GM10248 (cell line): ENCODE results near the gene ING3.

ENCODE experiments used
- CTCF ChIA-PET: fragments of 300-600 bp; sonication (Branson Sonifier 250); formaldehyde crosslinking; extraction: SDS; loops from one replicate; lab custom pipeline; 2021; ENCODE audit warnings: antibody characterized with exemption; lab: Yijun Ruan, JAX
- POLR2A ChIA-PET: fragments of 350-650 bp; sonication (Branson Sonifier 250); formaldehyde crosslinking; extraction: SDS; loops from one replicate; lab custom pipeline; 2020; ENCODE audit warnings: antibody characterized with exemption; lab: Yijun Ruan, JAX
- DNase-seq: peaks from one replicate; pipeline ENCODE4 v3.0.0; 2012; ENCODE audit errors: extremely low spot score
- TF ChIP-seq, protein P1 (sequence below): IDR thresholded peaks from 2 replicates; pipeline ENCODE4 v1.5.1; 2012; ENCODE audit warnings: mild to moderate bottlenecking, low read depth; ENCODE audit errors: extremely low read depth, missing control alignments, control extremely low read depth

Gene ING3

DNA sequence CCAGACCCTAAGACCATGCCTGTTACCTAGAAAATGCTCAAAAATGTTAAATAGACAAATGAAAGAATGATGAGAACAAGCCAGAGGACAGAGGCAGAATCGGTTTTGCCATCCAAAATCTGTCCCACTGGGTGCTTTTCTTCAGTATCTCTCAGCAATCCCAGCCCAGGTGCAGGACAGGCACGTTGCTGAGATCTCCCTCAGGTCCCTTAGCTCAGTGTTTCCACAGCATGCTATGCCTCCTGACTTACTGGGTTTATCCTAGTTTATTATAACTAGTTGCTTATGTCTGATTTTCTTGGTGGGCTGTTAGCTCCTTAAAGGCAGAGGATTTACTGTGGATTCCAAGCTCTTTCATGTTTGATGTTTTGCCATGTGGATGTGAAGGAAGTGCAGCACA lies 58.2 kb downstream of the ING3 start:
- POLR2A ChIA-PET = no interaction called here

DNA sequence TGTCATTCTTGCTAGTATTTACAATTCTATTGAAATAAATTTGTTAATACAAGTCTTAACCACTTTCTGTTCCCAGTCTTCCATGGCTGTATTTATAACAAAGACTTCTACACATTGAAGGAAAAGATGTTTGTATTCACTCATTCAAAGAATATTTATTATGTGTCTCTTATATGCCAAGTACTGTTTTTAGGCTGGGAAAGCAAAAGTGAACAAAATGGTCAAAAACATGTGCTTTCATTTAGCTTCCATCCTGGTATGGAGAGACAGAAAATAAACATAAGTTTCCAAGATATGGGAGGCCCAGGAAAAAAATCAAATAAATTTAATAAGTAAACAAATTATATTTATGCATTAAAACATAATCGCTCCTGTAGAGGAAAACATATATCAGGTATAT lies 60.8 kb downstream of the ING3 start:
- no peak for DNase-seq
- TF ChIP-seq, protein P1, sequence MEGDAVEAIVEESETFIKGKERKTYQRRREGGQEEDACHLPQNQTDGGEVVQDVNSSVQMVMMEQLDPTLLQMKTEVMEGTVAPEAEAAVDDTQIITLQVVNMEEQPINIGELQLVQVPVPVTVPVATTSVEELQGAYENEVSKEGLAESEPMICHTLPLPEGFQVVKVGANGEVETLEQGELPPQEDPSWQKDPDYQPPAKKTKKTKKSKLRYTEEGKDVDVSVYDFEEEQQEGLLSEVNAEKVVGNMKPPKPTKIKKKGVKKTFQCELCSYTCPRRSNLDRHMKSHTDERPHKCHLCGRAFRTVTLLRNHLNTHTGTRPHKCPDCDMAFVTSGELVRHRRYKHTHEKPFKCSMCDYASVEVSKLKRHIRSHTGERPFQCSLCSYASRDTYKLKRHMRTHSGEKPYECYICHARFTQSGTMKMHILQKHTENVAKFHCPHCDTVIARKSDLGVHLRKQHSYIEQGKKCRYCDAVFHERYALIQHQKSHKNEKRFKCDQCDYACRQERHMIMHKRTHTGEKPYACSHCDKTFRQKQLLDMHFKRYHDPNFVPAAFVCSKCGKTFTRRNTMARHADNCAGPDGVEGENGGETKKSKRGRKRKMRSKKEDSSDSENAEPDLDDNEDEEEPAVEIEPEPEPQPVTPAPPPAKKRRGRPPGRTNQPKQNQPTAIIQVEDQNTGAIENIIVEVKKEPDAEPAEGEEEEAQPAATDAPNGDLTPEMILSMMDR = no peak
- CTCF ChIA-PET = interaction anchor here (1.0 kb wide), 1 partner anchor 16 kb away, joined by 3 read pairs; no protein-coding TSS in a partner anchor
- POLR2A ChIA-PET = no interaction called here

More for the DNA sequence above, 58.2 kb downstream of the ING3 start:
- TF ChIP-seq, protein P1 = no peak
- CTCF ChIA-PET = interaction anchor here (0.7 to 2.0 kb wide), 4 partner anchors 8 to 18 kb away, joined by 3 to 4 read pairs (median 4); no protein-coding TSS in a partner anchor
- no peak for DNase-seq

DNA sequence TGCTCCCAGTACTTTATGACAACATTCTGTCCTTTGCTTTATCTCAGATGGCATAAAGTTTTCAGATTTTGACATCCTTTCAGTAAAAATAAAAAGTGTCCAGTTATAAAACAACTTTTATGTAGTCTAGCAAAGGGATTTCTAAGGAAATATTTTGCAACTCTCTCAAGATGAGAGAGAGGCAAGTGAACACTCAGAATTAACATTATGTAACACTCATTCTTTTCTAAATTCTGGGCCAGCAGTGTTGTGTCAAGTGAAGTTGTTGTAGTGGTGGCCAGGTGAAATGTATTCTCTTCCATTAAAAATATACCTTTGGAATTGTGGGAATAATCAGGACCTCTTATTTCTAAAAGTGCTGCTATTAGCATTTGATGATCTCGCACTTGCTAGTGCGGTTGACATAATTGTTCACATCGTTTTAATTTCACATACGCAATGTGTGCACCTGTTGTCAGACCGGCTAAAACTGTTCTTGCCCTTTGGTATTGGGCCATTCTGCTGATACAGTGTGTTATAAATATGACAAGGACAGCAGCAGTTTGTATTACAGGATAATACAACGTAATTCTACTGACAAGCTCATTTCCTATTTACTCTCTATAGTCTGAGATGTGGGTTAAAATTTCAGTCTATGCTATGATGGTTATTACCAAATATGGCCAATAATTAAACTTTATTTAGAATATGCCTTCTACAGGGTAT lies 61.7 kb downstream of the ING3 start:
- TF ChIP-seq, protein P1 = no peak
- no peak for DNase-seq
- ChIA-PET POLR2A (no interaction called here), CTCF (interaction anchor here (1.0 kb wide), 1 partner anchor 15 kb away, joined by 3 read pairs; no protein-coding TSS in a partner anchor)

DNA sequence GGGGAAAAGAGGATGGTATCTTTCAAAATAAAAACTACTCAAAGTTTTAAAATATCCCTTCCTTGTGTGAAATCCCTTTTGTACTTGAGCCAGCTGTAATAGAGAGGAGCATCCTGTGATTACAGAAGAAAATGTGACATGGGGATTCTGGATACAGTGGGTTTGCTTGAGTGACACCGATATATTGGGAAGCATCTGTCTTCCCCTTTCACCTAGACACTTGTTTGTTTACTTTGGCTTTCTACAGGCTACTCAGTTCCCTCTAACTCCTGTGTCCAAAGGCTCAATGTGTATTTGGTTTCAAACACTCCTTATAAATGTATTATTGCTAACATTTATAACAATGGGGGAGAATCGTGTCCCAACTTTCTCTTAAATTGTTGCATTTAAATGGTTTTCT lies 62.3 kb downstream of the ING3 start:
- CTCF ChIA-PET = no interaction called here

DNA sequence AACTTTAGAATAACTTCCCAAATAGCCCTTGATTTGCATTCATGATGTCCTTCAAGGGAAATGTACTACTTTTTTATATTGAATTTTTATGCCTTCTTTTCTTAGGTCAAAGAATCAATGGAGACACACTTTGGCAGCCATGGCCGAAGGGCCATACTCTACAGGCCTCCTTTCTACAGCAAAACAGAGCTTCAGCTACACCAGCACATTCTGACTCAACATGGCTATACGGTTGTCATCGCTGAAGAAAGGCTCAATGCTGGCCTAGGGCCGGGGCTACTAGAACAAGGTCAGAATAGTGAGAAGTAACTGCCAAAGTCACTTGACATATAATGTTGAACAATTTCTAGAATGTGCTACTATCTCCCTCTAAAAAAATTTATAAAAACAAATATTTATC lies 65.0 kb downstream of the ING3 start:
- TF ChIP-seq, protein P1 = no peak
- ChIA-PET CTCF (no interaction called here), POLR2A (no interaction called here)
- no peak for DNase-seq

More for the DNA sequence above, 62.3 kb downstream of the ING3 start:
- no peak for DNase-seq
- POLR2A ChIA-PET = no interaction called here
- TF ChIP-seq, protein P1 = no peak

DNA sequence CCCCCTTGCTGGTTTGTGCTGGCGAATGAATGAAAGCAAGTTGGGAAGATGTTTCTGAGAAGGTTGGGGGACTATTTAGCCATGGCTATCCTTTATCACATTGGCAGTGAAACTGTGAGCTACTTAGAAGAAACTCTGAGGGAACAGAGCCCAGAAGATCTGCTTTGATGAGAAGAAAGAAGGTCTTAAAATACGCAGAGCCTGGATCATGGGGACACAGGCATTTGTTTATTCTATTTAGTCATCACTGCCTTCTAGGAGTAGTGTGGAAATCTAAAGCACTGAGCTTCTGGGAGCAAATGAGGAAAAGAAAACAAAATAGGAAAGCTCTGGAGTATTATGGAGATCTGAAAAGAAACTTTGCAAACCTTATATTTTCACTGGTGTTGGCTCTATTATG lies 66.4 kb downstream of the ING3 start:
- ChIA-PET POLR2A (no interaction called here), CTCF (interaction anchor here (0.8 to 1.5 kb wide), 3 partner anchors 9 to 22 kb away, joined by 3 to 5 read pairs (median 4); no protein-coding TSS in a partner anchor)
- TF ChIP-seq, protein P1 = no peak
- no peak for DNase-seq
